GM19463 (cell line): Measurements from ENCODE around the gene CROCC2.

Source experiments
- ATAC-seq: cut with Tn5 transposase; IDR thresholded peaks from one replicate; pipeline ENCODE4 v1.9.1; 2021; ENCODE audit warnings: mild to moderate bottlenecking, moderate library complexity; ENCODE audit not compliant: unreplicated experiment

CROCC2 gene

DNA sequence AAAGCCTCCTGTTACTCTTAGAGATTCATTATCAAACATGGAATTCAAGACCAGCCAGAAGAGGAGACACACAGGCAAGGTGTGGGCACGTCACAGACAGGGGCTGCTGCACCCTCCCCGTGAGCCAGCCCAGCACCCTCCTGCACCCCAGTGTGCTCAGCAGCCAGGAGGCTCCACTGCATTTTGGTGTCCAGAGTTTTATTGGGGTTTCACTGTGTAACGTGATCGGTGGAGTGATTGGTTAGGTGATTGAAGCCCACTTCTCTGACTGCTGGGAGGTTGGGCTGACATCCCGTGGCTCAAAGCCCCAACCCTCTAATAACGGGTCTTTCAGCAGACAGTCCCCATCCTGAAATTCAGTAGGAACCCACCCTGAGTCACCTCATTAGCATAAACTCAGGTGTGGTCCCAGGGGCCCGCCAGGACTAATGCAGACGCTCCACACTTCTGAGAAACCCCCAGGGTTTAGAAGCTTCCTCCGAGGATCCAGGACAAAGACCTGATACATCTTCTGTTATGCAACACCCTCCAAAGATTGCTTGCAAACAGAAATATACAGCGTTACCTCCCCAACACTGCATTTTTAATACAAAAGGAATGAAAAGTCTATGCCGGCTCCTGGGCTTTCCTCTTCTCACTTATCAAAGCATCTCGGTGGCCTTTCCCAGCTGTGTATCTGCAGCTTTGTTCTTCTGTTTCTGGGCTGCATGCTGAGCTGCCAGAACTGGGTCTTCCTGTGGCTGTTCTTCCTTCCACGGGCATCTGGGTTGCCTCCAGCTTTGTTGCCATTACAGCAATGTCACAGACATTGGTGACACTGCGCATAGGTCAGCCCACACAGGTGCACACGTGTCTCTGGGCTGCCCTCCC lies 48.5 kb downstream of the CROCC2 start:
- ATAC-seq: no peak

DNA sequence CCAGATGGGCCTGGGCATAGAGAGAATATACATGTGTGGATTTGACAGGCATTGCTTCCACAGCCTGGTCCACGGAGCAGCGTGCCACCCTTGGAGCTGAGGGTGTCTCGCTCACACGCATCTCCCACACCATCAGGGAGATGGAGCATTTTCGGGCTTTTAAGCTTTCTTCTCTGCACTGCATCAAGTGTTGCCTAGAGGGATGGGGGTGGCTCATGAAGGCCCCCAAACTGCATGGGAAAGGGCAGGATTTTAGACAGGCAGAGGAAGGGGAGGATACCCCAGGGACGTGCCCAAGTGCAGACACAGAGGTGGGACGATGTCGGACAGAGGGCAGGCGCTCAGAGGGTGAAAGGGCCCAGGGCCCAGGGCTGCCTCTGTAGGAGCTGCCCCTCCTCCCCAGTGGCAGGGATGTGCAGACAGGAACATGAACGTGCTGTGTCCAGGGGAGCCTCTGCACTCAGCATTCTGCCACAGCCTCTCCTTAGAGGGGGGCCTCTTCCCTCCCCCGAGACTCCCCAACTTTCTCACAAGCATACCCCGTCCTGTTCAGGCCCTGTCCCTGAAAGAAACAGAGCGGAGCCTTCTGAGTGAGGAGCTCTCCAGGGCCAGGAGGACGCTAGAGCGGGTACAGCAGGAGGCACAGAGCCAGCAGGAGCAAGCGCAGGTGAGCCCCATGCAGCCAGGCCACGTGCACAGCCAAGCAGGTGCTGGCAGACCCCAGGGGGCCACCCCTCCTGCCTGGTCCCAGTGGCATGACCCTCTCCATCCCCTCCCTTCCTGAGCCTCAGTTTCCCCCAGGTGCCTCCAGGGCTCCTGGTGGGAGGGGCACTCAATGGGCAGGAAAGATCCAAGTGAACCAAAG lies 49.4 kb downstream of the CROCC2 start:
- ATAC-seq: no peak

DNA sequence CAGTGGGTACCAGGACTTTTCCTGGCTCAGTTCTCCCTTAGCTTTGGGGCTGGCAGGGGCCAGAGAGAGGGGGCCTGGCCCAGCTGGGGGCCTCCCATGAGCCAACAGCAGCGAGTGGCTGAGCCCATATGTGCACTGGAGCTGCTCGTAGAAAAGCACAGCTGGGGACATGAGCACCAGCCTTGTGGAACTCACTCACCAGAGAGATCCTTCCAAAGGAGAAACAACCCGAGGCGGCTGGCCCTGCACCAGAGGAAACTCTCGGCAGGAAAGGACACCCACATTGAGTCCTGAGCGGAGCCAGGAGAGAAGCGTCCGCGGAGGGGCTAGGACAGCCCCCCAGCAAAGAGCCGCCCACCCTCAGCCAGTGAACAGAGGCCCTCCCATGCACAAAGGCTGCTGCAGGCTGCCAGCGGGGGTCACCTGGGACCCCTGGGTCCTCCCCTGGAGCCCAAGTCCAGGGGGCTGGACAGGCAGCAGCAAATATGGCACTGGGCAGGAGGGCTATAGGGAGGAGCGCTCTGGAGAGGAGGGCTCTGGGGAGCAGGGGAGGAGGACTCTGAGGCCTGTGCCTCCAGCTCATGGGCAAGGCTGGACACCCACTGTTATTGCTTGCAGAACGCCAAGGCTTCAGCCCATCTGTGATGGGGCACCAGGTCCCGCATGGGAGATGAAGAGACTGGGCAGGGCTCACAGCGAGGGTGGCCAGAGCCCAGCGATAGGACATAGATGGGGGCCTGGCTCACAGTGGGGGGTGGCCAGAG lies 50.2 kb downstream of the CROCC2 start:
- no peak for ATAC-seq

DNA sequence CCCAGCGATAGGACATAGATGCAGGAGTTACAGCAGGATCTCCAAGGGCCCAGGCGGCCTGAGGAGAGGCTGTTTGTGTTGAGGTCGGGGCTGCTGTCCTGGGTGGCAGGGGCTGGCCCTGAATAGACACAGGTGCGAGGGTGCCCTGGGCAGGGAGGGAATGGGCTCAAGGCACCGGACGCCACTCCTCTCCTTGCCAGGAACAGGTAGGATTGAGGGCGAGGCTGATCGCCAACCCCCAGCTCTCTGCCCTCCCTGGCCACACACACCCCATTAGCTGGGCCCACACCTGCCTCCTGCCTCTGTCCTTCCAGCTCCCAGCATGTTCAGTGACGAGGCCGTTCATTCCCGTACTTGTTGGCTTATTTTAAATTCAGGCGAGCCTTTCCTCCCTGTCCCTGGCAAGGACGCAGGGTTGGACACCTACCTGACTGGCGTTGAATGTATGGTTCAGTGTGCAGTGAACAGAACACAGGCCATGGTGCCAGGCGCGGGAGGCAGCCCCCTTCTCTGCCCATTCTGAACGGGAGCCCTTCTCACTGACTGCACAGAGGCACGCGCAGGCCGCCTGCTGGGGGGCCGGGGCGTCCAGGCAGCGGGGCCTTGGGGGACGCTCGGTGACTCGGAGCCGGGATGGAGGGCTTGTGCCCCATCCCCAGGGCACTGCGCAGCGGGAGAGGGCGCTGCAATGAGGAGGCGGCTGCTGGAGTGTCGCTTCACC lies 51.0 kb downstream of the CROCC2 start:
- no peak for ATAC-seq

DNA sequence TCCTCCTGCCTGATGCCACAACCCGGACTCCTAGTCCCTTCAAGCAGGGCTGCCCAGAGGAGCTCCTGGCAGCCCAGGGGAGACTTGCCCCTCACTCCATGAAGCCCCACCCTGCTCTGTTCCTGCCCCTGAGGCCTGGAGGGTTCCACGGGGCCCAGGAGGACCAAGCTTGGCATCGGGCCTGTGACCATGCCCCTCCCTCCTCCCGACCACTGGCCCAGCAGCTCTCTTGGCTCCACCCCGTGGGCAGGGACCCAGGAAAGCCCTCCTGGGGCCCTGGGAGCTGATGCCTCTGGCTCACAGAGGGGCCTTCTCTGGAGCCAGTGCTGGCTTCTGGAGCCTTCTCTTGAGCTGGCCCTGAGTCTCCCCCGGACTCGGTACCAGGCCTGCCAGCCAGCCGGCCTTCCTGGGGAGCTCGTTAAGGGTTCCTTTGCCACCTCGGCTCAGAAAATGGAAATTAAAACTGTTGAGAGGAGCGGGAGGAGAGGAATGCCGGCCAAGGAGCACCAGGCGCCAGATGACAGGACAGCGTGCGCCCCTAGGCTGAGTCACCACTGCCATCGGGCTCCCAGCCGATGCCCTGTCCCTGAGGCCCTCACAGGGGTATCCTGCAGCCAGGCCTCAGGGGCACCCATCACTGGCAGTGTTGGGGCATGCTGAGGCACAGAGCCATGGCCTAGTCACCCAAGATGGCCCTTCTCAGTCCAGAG lies 51.7 kb downstream of the CROCC2 start:
- ATAC-seq: no peak

DNA sequence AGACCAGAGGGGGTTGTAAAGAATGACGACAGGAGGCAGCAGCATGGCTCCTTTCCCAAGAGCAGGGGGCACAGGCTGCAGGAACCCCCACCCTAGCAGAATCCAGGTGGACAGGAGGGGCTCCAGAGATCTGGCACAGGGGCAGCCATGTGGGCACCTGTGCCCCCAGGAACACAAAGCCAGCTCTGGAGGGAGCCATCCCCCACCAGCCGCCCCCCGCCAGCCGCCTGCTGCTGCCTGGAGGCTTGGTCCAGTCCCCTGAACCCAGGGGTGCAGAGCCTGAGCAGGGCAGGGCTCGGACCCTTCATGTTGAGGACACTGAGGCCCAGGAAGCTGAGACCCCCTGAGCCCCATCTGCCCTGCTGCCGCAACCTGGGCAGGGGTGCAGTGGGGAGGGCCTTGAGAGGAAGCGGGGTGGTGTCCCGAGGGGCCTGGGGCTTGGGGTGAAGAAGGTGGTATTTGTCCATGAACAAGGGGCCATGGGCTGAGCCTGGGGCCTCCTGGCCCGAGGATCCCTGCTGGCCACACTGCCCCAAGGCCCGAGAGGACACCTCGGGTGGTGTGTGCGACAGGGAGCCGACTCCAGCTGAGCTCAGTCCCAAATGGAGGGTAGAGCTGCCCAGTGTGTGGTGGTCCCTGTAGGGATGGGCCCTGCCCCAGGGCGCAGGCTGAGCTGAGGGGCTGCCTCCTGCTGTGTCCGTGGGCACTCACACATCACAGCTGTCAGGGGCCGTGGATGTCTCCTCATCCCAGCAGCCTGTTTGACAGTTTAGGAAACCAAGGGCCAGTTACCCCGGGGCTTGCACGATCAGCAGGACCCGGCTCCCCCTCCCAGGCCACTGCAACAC lies 52.5 kb downstream of the CROCC2 start:
- no peak for ATAC-seq

DNA sequence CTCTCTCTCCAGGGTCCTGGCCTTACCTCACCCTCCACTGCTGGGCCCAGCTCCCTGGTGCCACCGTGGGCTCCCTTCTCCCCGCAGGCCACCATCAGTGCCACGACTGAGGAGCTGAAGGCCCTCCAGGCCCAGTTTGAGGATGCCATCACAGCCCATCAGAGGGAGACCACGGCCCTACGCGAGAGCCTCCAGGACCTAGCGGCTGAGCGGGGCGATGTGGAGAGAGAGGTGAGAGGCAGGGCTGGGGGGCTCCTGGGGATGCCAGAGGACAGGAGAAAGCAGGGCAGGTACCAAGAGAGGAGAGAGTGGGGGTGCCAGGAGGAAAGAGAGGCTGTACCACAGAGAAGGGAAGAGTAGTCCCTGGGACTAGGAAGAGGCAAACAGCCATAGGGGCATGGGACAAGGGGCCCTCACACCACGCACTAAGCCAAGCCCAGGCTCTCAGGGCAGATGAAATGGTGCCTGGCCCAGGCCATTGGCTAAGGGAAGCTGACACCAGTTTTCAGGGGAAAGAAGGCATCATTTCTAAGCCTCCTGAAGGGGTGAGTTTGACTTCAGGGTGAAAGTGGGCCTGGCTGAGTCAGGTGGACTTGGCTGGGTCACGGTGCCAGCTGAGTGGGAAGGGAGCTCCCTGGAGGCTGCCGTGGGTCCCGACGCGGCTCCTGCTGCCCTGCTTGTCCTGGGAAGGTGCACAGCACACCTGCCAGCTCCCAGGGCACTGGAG lies 53.2 kb downstream of the CROCC2 start:
- ATAC-seq: no peak

DNA sequence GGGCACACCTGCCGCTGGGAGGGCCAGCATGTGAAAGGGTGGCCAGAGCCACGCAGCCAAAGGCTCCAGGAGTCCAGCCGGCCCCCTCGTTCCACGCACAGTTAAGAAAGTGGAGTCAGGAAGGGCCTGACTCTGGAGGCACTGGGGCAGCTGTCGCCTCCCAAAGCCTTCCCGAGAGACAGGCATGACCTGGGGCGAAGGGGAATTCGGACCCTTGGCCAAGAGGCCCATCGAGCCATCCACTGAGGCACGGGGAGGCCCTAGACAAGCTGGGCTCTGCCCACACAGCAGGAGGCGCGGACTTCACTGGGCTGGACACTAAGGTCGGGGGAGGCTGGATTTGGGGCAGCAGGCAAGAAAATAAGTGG lies 53.8 kb downstream of the CROCC2 start:
- ATAC-seq: no peak

DNA sequence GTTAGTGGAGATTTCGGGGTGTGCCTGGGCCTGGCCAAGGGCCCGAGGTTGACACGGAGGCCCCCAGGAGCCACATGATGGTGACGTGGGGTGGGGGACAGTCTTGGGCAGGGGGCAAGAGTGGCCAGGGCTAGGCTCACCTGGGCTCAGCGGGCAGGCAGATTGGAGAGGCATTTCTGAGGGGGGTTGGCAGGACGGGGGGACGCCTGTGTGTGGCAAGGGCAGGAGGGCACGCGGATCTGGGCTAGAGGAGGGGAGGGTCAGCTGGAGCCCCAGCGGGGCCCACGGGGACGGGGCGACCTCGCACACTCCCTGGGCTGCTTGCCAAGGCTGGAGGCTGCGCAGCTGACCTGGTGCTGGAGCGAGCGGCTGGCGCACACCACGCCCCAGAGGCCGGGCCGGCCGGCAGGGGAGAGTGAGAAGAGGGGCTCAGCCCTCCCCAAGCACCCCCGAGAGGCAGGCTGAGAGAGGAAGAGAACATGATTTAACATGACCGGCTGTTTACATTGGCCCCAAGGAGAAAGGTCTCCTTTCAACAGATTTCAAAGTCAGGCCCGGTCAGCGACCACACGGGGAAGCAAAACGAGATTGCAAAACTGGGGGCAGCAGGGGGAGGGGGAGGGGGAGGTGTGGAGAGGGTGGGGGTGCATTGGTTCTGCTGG lies 54.3 kb downstream of the CROCC2 start:
- no peak for ATAC-seq

DNA sequence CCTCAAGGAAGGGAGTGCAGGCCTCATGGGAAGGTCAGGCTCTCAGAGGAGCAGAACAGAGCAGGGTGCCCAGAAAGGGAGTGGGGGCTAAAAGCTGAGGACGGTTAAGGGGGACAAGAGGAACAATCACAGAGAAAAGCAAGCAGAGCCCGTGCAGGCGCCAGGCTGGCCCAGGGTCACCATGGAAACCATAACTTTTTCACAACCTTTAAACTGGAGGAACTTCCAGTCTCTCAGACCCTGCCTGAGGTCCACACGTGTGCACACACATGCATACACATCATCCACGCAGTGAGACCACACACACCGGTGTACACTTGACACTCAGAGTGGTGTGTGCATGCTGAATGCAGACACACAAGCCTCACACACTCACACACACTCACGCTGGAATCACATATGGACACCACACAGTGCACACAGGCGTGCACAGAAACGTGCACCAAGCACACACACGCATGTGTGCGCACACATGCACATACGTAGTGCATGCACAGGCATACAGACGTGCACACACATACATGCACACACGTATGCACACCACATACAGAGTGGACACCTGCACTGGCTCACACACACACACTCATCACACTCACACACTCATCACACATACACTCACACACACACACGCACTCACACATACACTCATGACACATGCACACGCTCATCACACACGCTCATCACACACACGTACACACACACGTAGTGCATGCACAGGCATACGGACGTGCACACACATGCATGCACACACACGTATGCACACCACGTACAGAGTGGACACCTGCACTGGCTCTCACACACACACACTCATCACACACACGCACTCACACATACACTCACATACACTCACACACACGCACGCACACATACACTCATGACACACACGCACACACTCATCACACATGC lies 55.1 kb downstream of the CROCC2 start:
- ATAC-seq: no peak

DNA sequence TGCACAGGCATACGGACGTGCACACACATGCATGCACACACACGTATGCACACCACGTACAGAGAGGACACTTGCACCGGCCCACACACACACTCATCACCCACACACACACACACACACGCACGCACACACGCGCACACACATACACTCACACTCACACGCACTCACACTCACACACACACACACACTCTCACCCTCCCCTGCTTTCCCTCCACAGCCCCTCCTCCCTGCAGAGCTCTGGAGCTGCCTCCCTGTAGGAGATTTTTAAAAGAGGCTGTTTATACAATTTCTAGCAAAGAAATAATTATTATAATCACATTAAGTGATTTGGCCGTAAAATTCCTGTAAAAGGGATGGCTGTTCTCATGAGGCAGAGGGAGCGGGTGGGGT lies 55.8 kb downstream of the CROCC2 start:
- ATAC-seq: no peak

DNA sequence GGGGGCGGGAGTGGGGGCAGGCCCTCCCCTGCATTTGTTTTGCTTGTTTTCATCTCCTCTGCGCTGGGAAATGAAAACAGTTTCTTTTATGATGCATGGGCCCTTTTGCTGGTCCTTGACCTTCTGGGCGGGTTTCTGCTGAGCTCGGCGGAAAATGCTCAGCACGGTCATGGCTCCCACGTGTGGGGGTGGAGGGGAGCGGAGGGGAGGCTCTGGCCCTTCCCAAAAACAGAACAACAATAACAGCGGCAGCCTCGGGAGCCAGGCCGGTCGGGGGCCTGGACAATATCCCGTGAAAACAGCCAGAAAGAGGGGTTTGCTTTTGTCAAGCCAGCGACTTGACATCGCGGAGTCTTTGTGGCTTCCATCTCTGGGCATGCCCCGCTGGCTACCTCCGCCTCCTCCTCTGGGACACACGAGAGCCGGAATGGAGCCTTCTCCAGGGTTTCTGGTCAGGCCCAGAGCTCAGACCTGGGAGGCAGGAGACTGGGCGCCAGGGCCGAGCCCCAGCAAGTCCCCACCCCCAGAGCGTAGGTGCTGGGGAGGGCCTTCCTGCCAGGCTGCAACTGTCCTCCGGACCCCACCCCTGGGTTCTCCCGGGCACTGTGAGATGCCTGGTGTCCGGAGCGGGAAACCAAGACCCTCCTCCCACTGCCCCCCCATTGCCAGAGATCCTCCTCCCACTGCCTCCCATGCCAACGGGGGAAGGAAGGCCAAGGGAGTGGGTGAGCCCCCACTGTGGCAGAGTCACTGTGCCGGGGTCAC lies 56.3 kb downstream of the CROCC2 start:
- no peak for ATAC-seq

DNA sequence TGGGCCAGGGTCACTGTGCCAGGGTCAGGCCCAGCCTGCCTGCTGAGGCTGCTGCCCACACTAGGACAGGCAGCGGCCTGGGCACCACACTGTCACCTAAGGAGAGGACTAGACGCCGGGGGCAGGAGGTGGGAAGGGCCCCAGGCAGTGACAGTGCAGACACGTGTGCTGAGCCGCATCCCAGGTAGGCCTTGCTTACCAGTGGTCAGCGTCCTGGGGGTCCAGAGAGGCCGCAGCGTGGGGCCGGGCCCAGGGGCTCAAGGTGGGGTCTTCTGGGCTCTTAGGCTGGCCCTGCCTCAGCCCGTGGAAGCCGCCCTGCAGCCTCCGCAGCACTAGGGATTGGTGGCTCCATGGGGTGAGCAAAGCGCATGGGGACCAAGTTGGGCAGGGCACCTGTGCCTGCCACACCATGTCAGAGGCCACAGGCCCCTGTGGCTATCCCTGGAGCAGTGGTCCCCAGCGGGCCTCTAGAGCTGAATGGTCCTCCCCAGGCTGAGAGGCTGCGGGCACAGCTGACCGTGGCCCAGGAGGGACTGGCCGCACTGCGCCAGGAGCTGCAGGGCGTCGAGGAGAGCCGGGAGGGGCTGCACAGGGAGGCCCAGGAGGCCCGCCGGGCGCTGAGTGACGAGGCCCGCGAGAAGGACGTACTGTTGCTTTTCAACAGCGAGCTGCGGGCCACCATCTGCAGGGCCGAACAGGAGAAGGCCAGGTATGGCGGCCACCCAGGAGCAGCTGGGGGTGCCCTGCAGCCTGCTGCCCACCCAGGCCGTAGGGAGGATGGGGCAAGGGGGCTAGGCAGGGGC lies 57.1 kb downstream of the CROCC2 start:
- ATAC-seq: no peak

DNA sequence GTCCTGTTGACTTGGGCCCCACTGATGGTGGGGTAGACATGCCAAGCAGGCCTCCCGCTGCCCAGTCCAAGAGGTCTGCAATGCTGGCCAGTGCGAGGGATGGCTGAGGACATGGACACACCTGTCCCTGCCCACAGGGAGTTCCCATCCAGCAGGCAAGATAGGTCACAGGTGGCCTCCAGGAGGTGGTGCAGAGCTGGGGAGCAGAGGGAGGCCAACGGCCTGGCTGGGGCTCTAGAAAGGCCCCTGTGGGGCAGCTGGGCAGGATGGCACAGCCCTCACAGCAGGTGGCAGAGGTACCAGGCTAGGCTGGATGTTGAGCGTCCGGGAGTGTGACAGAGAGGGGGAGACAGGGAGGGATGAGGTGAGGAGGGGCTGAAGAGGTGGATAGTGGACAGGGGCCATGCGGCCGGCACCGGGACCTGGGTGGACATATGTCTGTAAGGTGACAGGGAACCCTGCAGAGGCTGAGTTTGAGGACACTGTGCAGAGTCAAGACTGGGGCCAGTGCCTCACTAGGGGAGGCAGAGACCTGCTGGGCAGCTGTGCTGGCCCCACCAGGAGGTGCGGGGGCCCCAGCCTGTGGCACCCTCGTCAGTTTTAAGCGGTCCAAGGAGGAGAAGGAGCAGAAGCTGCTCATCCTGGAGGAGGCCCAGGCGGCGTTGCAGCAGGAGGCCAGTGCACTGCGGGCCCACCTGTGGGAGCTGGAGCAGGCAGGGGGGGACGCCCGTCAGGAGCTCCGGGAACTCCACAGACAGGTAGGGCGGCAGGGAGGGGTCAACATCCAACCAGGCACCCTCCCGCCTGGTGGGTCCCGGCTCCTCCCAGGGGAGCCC lies 58.0 kb downstream of the CROCC2 start:
- ATAC-seq: no peak
